Hematopoietic multipotent progenitor cell treated with erythropoietin and hydrocortisone succinate and interleukin-3 and kit ligand, for 8 days (in vitro differentiated cells): ENCODE results near the gene RAB4A.
"Not testable (repeated sequence)": the region's sequence is repeated elsewhere in the genome, so short reads cannot be mapped to it uniquely, and the experiment has no call there.

Experiments used
- DNase-seq: peaks from one replicate; pipeline ENCODE4 v3.0.0-alpha.2; 2015

The RAB4A gene

DNA sequence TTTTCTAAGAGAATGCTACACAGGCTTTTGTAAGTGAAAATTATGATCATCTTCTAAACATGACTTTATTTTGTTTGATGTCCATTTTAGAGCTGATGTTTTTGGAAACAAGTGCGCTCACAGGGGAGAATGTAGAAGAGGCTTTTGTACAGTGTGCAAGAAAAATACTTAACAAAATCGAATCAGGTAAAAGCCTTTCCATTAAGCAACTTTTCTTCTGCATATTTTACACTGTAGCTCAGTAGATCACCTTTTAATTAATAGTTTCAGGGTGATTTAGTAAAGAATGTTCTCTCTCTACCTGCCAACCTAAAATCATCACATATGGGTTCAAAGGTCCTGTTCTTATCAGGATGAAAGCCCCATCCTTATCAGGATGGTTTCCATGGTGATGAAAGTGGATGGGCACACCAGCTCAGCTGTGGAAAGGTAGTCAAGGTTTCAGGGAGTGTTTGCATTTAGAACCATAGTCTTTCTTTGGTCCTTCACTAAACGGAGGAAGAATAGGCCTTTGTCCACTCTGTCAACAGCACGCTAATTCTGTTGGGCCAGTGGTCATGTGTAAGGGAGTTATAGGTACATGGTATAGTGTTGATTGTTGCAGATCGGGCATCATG lies 28.1 kb downstream of the RAB4A start:
- no peak for DNase-seq

- no peak for DNase-seq
Measured at GRCh38 chr1:229300099-229300757, 29.3 kb downstream of the RAB4A start.

DNA sequence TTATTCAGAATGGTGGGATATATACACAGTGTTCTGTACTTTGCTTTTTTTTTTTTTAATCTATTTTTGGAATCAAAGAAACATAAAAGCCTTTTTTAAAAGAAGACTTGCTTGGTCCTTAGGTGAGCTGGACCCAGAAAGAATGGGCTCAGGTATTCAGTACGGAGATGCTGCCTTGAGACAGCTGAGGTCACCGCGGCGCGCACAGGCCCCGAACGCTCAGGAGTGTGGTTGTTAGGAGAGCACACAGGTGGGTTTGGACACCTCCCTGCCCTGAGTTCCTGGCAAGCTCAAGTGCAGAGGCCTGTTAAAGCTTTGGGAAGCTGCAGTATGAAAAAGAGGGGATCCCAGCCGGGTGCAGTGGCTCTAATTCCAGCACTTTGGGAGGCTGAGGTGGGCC lies 31.8 kb downstream of the RAB4A start:
- DNase-seq: no peak

- no peak for DNase-seq
Measured at GRCh38 chr1:229303855-229304254, 32.9 kb downstream of the RAB4A start.

- peak; percentile 18 for DNase-seq
Measured at GRCh38 chr1:229305392-229305791, 34.5 kb downstream of the RAB4A start.

DNA sequence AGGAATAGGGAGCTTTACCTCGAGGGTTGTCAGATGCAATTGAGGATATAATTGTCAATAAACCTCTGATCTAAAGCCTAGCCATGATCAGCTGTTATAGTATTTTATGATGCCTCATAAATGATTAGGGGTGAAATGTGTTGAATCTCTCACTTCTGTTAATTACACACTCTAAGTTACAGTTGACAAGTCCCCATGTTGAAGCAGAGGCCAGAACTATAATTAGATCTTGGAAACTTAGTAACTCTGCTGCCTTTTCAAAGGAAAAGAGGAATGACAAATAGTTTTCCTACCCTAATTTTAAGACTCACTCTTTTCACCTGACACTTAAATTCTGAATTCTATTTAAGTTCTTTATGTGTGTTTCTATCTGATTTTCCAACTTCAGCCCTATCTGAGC lies 38.2 kb downstream of the RAB4A start:
- DNase-seq: no peak

GRCh38 chr1:229309684-229310083 lies 38.8 kb downstream of the RAB4A start:
- DNase-seq: no peak

DNA sequence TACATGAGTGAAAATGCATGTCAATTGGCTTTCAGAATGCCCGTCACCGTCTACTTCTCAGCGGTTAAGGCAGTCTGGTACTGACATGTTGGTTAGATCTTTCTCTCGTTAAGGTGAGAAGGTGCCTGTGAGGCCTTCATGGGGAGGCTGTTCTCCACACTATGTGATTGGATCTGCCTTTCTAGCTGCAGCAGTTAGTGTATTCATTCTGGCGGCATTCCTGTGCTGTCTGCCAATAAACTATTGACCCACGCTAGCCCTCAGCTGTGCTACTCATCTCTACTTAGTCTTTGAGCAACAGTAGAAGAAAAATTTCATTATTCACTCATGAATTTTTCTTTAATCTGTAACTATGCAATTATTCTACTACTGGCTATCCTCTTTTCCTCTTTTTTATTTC lies 39.9 kb downstream of the RAB4A start:
- no peak for DNase-seq

DNA sequence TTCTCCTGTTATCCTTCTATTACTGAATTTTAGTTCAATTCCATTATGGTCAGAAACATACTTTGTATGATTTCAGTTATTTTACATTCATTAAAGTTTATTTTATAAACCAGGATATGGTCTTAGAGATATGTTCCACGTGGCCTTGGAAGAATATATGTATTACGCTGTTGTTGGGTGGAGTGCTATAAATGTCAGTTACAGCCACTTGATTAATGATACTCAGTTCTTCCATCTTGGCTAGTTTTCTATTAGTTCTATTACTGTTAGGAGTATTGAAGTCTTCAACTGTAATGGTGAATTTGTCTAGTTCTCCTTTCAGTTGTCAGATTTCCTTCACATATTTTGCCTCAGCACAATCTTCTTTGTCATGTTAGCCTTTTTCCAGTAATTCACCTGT lies 45.3 kb downstream of the RAB4A start:
- DNase-seq: no peak

DNA sequence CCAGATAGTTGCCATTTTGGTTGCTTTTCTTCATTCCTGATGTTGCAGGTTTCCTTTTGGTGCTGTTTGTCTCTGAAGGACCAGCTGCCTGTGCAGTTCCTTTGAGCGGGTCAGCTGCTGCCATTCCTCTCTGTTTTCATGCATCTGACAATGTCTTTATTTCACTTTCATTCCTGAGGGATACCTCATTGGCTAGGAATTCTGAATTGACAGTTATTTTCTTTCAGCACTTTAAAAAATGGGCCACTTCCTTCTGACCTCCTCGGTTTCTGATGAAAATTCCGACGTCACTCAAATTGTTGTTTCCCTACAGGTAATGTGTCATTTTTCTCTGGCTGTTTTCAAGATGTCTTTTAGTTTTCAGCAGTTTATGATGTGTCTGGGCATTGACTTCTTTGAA lies 47.1 kb downstream of the RAB4A start:
- no peak for DNase-seq

- no peak for DNase-seq
Measured at GRCh38 chr1:229319487-229319886, 48.6 kb downstream of the RAB4A start.

- no peak for DNase-seq
Measured at GRCh38 chr1:229323201-229323600, 52.3 kb downstream of the RAB4A start.

GRCh38 chr1:229323885-229324553 lies 53.1 kb downstream of the RAB4A start:
- DNase-seq: no peak

- no peak for DNase-seq
Measured at GRCh38 chr1:229325401-229325800, 54.5 kb downstream of the RAB4A start.

- DNase-seq: no peak
Measured at GRCh38 chr1:229325853-229326487, 55.1 kb downstream of the RAB4A start.

GRCh38 chr1:229326601-229327000 lies 55.7 kb downstream of the RAB4A start:
- no peak for DNase-seq

GRCh38 chr1:229327765-229328164 lies 56.9 kb downstream of the RAB4A start:
- not testable (repeated sequence) for DNase-seq

DNA sequence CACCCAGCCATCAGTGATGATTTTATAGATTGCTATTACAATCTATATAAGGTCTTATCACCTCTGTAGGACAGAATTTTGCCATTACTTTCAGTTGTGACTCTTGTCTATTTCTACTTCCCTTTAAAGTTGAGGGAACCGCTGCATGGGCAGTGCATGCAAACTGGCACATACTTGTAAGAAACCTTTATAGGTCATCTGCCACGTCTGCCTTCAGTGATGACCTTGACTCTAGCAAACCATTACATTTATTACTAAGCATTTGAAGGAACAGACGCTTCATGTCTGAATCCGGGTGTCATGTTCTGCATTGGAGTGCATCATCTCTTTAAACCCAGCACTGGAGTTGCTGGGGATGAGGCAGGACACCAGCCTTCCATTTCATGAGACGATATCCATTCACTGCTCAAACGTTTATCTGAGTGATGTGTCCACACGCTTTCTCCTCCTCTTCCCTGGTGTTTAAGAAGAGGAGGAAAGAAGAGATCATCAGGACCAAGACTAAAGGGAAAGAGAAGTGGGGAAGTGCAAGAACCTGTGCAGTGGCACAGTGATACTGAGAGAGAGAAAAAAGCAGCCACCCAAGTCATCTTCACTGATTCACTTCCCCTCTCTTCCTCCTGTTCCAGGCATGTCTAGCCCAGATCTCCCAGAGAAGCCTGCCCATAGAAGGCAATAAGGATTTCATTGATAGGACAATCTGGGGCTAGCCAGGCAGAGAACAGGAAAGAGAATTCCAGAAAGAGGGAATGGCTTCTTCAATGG lies 57.9 kb downstream of the RAB4A start:
- no peak for DNase-seq

DNA sequence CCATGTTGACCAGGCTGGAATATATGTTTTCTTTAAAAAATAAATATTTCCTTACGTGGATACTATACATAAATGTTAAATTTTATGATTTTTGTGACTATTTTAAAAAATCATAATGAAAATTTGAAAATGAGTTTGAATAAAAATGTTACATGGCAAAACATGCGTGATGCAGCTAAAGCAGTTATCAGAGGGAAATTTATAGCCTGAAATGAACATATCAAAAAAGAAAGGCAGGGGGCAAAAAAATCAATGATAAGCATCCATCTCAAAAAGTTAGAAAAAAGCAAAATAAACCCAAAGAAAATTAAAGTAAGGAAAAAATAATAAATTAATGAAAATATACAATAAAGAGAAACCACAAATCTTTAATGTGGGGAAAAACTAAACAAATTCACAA lies 63.4 kb downstream of the RAB4A start:
- DNase-seq: no peak

DNA sequence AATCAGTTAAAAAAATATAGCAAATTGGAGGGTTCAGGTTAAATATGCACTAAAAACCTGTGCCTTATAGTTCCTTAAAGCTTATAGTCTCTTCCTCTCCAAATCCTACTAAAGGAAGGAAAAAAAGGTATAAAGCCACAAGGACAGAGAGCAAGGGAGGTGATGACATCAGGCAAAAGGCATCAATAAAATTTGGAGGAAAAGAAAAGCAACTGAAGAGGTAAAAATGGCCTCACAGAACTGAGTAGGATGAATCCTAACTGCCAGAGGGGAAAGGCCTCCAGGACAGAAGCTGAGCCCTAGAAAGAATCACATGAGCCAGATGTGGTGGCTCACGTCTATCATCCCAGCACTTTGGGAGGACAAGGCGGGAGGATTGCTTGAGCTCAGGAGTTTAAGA lies 63.8 kb downstream of the RAB4A start:
- no peak for DNase-seq

DNA sequence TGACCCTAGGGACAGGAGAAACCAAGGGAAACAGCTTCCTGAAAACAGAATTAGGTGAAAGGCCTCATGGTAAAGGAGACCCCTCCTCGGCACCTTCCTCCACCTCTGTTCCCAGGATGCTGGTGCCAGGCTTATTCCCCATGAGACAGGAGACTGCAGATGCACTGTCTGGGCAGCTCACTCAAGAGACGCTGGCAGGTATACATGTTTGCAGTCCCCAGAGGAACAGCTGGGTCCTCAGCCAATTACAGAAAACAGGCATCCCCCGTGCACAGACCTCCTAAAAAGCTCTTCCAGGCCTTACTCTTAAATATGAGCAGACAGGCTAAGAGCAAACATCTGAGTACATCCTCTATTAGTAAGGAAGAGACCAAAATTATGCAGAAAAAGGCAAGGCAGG lies 65.4 kb downstream of the RAB4A start:
- no peak for DNase-seq

DNA sequence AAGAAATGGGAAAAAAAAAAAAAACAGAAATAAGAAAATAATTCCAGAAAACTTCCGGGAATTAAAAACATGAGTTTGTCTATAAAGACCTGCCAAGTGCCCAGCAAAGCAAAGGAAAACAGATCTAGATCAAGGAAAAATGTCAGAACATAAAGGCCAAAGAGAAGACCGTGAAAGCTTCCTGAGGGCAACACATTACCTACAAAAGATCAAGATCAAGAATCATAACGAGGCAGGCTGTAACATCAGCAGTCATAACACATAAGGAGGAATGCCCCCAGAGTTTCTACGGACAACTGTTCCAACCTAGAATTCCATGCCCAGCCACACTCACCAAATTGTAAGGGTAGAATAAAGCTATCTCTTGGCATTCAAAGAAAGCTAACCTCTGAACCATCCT lies 68.2 kb downstream of the RAB4A start:
- no peak for DNase-seq

DNA sequence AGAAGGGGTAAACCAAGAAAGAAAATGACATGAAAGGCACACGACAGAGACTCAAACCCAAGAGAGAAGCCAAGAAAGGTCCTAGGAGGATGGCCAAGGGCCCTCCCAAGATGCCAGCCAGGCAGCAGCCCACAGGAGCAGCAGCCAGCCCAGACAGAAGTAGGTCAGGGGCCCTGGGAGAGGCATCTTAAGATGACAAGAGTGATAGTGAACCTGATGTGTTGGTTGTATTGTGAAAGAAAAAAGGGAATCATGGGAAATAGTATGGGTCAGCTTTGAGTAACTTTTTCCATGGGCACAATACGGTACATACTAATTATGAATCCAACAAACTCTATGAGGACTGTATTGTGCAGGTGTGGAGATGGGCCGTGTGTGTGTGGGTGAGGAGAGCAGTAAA lies 68.6 kb downstream of the RAB4A start:
- DNase-seq: no peak
